GM23248 (cell line): ENCODE data around the gene KCNE4. TPM values are rescaled to one million over a fixed set of nuclear protein-coding genes. Genes with fewer than 3 reads are reported as not detected.

ENCODE experiments used
- DNase-seq: peaks from one replicate; pipeline ENCODE4 v3.0.0-alpha.2; 2015
- H2AFZ ChIP-seq: fragments of 200-600 bp; sonication (generic); 2 replicates; pipeline ENCODE4 v1.6.1; 2016; ENCODE audit warnings: antibody characterized with exemption
- H3F3A ChIP-seq: fragments of 200-600 bp; sonication (generic); 2 replicates; pipeline ENCODE4 v1.6.1; 2016; ENCODE audit warnings: mild to moderate bottlenecking, antibody characterized with exemption, mixed run types; ENCODE audit not compliant: insufficient read depth
- H3K27ac ChIP-seq: fragments of 200-600 bp; sonication (generic); 2 replicates; pipeline ENCODE4 v1.5.1; 2016; ENCODE audit warnings: mild to moderate bottlenecking
- H3K27me3 ChIP-seq: fragments of 200-600 bp; sonication (generic); replicated peaks from 2 replicates; pipeline ENCODE4 v1.6.1; 2016; ENCODE audit warnings: mild to moderate bottlenecking; ENCODE audit not compliant: insufficient read depth
- H3K36me3 ChIP-seq: fragments of 200-600 bp; sonication (generic); 2 replicates; pipeline ENCODE4 v1.6.1; 2016; ENCODE audit warnings: low read depth, mild to moderate bottlenecking
- H3K4me1 ChIP-seq: fragments of 200-600 bp; sonication (generic); 2 replicates; pipeline ENCODE4 v1.6.1; 2016; ENCODE audit warnings: mild to moderate bottlenecking; ENCODE audit not compliant: insufficient read depth
- H3K4me2 ChIP-seq: fragments of 200-600 bp; sonication (generic); one replicate; pipeline ENCODE4 v1.6.1; 2016; ENCODE audit warnings: mild to moderate bottlenecking; ENCODE audit not compliant: unreplicated experiment
- H3K4me3 ChIP-seq: fragments of 200-600 bp; sonication (generic); 2 replicates; pipeline ENCODE4 v1.5.1; 2016; ENCODE audit warnings: mild to moderate bottlenecking
- H3K79me2 ChIP-seq: fragments of 200-600 bp; sonication (generic); 2 replicates; pipeline ENCODE4 v1.6.1; 2016; ENCODE audit warnings: mild to moderate bottlenecking; ENCODE audit not compliant: insufficient read depth
- H3K9ac ChIP-seq: fragments of 200-600 bp; sonication (generic); 2 replicates; pipeline ENCODE4 v1.6.1; 2016; ENCODE audit warnings: mild to moderate bottlenecking
- H3K9me2 ChIP-seq: fragments of 200-600 bp; sonication (generic); 2 replicates; pipeline ENCODE4 v1.6.1; 2016; ENCODE audit warnings: mixed run types, mild to moderate bottlenecking, moderate library complexity; ENCODE audit not compliant: insufficient read depth
- H3K9me3 ChIP-seq: fragments of 200-600 bp; sonication (generic); one replicate; pipeline ENCODE4 v1.6.1; 2017; ENCODE audit warnings: low read depth
- H4K20me1 ChIP-seq: fragments of 200-600 bp; sonication (generic); 2 replicates; pipeline ENCODE4 v1.6.0; 2016; ENCODE audit not compliant: insufficient read depth
- EZH2 ChIP-seq: fragments of 200-600 bp; sonication (generic); IDR thresholded peaks from 2 replicates; pipeline ENCODE4 v1.6.1; 2018; ENCODE audit warnings: antibody characterized with exemption, mild to moderate bottlenecking; ENCODE audit not compliant: insufficient read depth, poor library complexity, severe bottlenecking
- EZH2phosphoT487 ChIP-seq: fragments of 200-600 bp; sonication (generic); IDR thresholded peaks from 2 replicates; pipeline ENCODE4 v1.6.1; 2018; ENCODE audit warnings: antibody characterized with exemption, moderate library complexity, mild to moderate bottlenecking, low read depth; ENCODE audit not compliant: insufficient read depth
- WGBS, 2 experiments: methylation state at CpG; one replicate each; pipeline ENCODE4 v1.1.6; 2015 to 2017; ENCODE audit warnings: low lambda C conversion rate in 2 of 2, low coverage in 1 of 2; ENCODE audit errors: missing lambda C conversion rate in 2 of 2; 5-methylcytosine and 5-hydroxymethylcytosine counted together
- in situ Hi-C: fragments of 300-500 bp; cut with MboI; formaldehyde crosslinking; loops from 2 replicates; pipeline ENCODE4 v1.15.0; 2020
- polyA plus RNA-seq: library from polyadenylated mRNA; unstranded; fragments of >200 nt; fragmentation: Nextera tagmentation; extraction: Ambion mirVana; gene quantifications from 2 replicates; pipeline ENCODE4 v1.2.1, GENCODE V29; 2016
- total RNA-seq: library from RNA; depleted of rRNA; stranded (reverse); fragments of >200 nt; shearing (Covaris generic); gene quantifications from 2 replicates; pipeline ENCODE4 v1.2.3, GENCODE V29; 2014

KCNE4 gene
- total and polyA plus RNA-seq, 2 experiments from 2014 or later: 3.3 to 5.9 TPM

DNA sequence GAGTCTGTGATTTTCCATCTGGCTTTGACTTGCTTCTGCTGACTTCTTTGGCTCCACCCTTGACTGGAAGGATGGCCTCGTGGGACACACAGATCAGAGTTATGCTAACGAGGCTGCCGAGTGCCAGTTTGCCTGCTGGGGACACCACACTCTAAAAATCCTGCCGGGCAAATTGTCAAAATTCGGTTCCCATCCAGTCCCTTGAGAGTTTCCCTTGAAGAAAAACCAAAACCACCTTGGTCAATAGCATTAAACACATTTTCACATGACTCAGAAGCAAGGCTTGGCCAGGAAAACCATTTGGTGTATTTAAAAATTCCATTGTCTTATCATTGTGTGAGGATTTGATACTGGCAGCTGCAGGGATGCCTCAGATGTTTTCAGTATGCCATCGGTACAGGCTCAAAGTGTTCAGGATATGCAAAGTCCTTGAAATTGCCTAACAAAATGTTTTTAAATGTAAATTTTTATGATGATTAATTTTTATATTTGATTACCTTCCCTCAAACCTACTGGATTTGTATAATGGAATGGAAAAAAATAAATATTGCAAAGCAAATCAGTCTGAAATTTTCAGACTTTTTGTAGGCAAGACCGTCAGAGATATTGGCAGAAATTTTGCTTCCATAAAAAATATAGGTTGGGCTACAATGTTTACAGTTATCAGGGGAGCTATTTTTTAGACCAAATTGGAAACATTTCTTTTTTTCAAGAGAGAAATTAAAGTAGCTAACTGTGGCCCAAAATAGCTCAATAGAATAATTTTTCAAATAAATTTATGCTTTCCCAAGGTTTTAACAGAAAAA lies 41.6 kb downstream of the KCNE4 start:
- Histone ChIP-seq H3K4me2 (peak overlapping the region; percentile 37), H3K36me3 (no peaks in the 10 kb centered on the region), H4K20me1 (no peaks in the 10 kb centered on the region), H3K79me2 (no peaks in the 10 kb centered on the region), H3K4me1 (peaks cover 12% of the 10 kb centered on the region), H3K9ac (no peak overlapping the region), H3K9me2 (no peaks in the 10 kb centered on the region), H3K4me3 (0 out of 2 replicates have a peak overlapping the region, but pooled peaks have one; percentile 6), H2AFZ (peak overlapping the region; percentile 27; the same call in 1 of the 2 replicates), H3K9me3 (no peaks in the 10 kb centered on the region), H3F3A (no peaks in the 10 kb centered on the region), H3K27me3 (no peaks in the 10 kb centered on the region), H3K27ac (peak overlapping the region; percentile 28; the same call in 1 of the 2 replicates)
- peak; percentile 81 for DNase-seq
- TF ChIP-seq EZH2phosphoT487 (no peak), EZH2 (no peak)
- in situ Hi-C loops: no loop called here
- WGBS, 2 experiments: 9 to 12% methylated on average over 7 of the region's 7 CpGs

DNA sequence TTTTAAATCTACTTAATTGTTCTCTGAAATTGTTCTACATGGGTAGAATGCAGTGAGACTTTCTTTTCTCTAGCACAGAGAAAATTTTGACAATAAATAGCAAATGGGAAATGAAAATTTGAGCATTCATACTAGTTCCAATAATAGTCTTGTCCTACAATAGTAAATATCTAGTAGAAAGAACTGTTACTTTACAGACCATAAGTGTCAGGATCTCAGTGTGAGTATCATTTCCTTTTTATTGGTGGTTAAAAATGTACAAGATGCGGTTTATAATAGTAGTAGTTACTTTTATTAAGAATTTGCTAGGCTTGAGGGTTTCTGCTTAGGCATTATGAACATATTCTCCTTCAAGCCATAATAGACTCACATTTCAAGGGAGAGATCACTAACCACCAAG lies 43.2 kb downstream of the KCNE4 start:
- in situ Hi-C loops: no loop called here
- Histone ChIP-seq H3K79me2 (no peaks in the 10 kb centered on the region), H3K9me2 (no peaks in the 10 kb centered on the region), H3K9ac (no peak overlapping the region), H3K4me1 (peaks cover 19% of the 10 kb centered on the region), H4K20me1 (no peaks in the 10 kb centered on the region), H3K27ac (no peak overlapping the region), H3K4me3 (no peak overlapping the region), H3K36me3 (no peaks in the 10 kb centered on the region), H3K4me2 (no peak overlapping the region), H2AFZ (no peak overlapping the region), H3F3A (0 out of 2 replicates have a peak, but pooled peaks cover under 1% of the 10 kb centered on the region), H3K9me3 (no peaks in the 10 kb centered on the region), H3K27me3 (no peaks in the 10 kb centered on the region)
- DNase-seq: no peak
- 94 to 100% methylated on average over 1 of the region's 1 CpG for WGBS, 2 experiments
- TF ChIP-seq EZH2phosphoT487: no peak
- TF ChIP-seq EZH2: no peak

DNA sequence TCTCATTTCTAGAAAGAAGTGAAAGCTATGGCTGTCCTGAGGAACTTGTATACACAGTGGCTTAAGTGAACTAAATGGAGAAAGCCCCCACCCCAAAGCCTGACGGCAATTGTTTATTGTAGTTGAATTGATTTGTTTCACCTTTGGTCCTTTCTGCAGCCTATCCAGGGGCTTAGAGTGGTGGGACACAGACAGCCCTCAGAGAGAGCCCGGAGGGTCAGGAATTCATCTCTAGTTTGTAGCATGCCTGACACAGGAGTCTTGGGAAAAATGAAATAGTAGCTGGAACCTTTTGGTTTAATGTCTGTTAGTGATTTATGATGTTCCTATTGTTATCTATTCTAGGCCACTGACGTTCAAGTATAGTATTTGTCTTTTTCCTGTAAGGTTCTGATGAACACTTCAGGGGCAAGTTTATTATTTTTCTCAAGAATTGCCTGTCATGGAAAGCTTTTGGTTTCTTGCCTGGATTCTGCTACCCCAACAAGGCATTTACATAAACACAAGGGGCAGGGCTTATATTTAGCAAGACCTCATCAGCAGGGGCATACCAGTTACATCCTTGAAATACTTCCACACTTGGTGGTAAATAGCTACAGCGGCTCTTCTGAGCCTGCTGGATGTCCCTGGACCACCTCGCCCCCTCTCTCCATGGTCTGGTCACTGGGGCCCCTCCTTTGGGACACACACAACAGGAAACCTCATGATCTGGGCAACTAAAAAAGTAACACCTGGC lies 44.4 kb downstream of the KCNE4 start:
- Histone ChIP-seq H3K4me2 (no peak overlapping the region), H3K4me3 (no peak overlapping the region), H4K20me1 (no peaks in the 10 kb centered on the region), H3K4me1 (peaks cover 26% of the 10 kb centered on the region), H3K36me3 (no peaks in the 10 kb centered on the region), H2AFZ (no peak overlapping the region), H3K27me3 (no peaks in the 10 kb centered on the region), H3K27ac (no peak overlapping the region), H3K9ac (no peak overlapping the region), H3F3A (0 out of 2 replicates have a peak, but pooled peaks cover 5% of the 10 kb centered on the region), H3K9me3 (no peaks in the 10 kb centered on the region), H3K9me2 (no peaks in the 10 kb centered on the region), H3K79me2 (no peaks in the 10 kb centered on the region)
- TF ChIP-seq EZH2: no peak
- no peak for TF ChIP-seq EZH2phosphoT487
- in situ Hi-C loops: no loop called here
- WGBS, 2 experiments: 88 to 89% methylated on average over 5 of the region's 5 CpGs
- no peak for DNase-seq

DNA sequence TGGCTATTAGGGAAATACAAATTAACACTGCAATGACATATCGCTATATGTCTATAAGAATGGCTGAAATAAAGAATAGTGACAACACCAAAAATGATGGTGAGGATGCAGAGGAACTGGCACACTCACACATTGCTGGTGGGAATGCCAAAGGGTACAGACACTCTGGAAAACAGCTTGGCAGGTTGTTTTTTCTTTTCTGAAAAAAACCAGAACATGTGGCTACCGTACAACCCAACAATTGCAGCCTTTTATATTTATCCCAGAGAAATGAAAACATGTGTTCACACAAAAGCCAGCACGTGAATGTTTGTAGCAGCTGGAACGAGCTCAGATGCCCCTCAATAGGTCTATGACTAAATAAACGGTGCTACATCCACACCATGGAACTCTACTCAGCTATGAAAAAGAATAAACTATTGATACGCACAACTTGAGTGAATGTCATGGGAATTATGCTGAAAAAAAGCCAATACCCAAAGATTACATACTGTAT lies 45.9 kb downstream of the KCNE4 start:
- H4K20me1 ChIP-seq: no peaks in the 10 kb centered on the region
- H3K79me2 ChIP-seq: no peaks in the 10 kb centered on the region
- no peaks in the 10 kb centered on the region for H3K9me3 ChIP-seq
- 52 to 57% methylated on average over 6 of the region's 6 CpGs for WGBS, 2 experiments
- no peak overlapping the region for H3K9ac ChIP-seq
- no peak overlapping the region for H3K4me2 ChIP-seq
- H3K9me2 ChIP-seq: no peaks in the 10 kb centered on the region
- TF ChIP-seq EZH2 (no peak), EZH2phosphoT487 (no peak)
- in situ Hi-C loops: no loop called here
- no peaks in the 10 kb centered on the region for H3K27me3 ChIP-seq
- no peak overlapping the region for H2AFZ ChIP-seq
- peaks cover 23% of the 10 kb centered on the region for H3K4me1 ChIP-seq
- DNase-seq: no peak
- no peak overlapping the region for H3K4me3 ChIP-seq
- H3K27ac ChIP-seq: no peak overlapping the region
- H3F3A ChIP-seq: 0 out of 2 replicates have a peak, but pooled peaks cover 5% of the 10 kb centered on the region
- no peaks in the 10 kb centered on the region for H3K36me3 ChIP-seq
